SH-SY5Y (cell line): ENCODE data around the gene FBXO39.

ENCODE experiments used
- GATA2 ChIP-seq: IDR thresholded peaks from 2 replicates; pipeline ENCODE4 v1.6.1; 2011; ENCODE audit warnings: mild to moderate bottlenecking, low read depth, low read length
- GATA3 ChIP-seq: IDR thresholded peaks from 2 replicates; pipeline ENCODE4 v1.6.1; 2011; ENCODE audit warnings: low read depth, mild to moderate bottlenecking, low read length, moderate library complexity

Gene FBXO39

GRCh38 chr17:6815775-6816174, 39.8 kb downstream of the FBXO39 start:
- no peak for TF ChIP-seq GATA3

DNA sequence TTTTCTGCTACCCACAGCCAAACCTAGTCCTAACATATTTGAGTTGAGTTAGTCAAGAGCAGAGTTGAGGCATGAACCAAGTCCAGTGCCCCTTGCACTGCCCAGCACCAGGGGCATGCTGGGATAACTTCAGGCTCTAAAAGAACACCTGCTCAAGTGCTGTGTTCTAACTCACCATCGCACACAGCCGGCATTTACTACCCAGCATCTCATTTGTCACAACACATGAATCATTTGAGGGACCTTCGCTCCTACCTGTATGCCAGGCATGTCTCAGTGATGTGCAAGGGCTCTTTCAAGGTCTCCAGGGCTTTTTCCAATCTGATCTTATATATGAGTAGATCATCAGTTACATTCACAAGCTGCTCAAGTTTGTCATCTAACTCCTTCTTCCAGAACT, 42.9 kb downstream of the FBXO39 start:
- no peak for TF ChIP-seq GATA2
- no peak for TF ChIP-seq GATA3

DNA sequence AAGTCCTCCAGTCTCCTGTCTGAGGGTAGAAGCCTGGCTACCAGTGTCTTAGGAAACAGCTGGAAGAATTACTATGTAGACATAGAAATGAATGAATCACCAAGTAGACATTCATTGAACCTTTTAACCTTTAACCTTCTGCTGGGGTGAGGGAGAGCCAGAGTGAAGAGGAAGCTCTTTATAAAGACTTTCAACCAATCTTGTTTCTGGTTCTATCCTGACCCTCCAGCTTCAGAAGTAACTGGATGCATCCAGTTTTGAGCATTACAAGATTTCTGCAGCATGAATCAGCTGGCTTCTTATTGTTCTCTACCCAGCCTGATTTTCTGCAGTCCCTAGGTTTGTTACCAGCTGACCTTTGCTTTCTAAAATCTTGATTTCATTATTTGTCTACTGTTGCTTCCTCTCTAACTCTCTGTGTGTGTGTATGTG, 47.0 kb downstream of the FBXO39 start:
- no peak for TF ChIP-seq GATA2
- no peak for TF ChIP-seq GATA3

GRCh38 chr17:6830383-6830986, 54.5 kb downstream of the FBXO39 start:
- TF ChIP-seq GATA2, result no peak
- TF ChIP-seq GATA3, result no peak

DNA sequence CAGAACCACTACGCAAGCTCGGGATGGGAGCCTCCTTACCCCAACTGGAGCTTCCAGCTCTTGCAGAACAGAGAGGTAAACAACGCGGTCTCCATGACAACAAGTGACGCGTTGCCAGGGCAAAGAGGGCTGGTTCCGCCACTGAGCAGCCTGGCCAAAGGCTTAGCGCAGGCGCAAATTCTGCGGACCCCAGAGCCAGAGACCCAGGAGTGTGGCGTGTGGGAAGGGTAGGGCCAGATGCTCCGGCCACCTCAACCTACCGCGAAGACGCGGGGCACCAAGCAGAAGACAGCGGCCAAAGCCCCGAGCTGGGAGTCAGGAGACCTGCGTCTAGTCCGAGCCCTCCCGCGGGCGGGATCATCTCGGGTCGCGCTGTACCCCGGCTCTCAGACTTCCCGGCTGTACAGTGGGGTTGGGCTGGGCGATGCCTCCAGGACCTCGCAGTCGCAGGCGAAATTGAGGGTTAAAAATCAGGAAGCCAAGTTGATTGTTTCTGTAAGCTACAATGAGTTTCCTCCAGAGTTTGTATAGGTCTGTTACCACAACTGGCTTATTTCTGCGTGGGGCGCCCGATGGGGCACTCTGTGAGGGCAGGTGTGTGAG, 55.7 kb downstream of the FBXO39 start, which contains the start of gene TEKT1:
Gene TEKT1 (minus strand): TSS at position 69 of the 603 bp plus-strand sequence. CDS start 1,353 bp downstream, outside the sequence.
- TF ChIP-seq GATA2, result no peak
- TF ChIP-seq GATA3, result no peak
